Motor neuron (in vitro differentiated cells): Measurements from ENCODE around the gene PRX. TPM values are rescaled to one million over a fixed set of nuclear protein-coding genes. Genes with fewer than 3 reads are reported as not detected.

Source experiments
- ATAC-seq, 8 experiments: fragments of 200-7000 bp; cut with Tn5 transposase; replicated peaks in 6 of 8; 2 replicates each; pipeline ENCODE4 v1.8.0; 2021; ENCODE audit warnings: mild to moderate bottlenecking in 8 of 8, moderate library complexity in 8 of 8
- H3K27ac ChIP-seq, 2 donors: fragments of 250-450 bp; sonication (Bioruptor Pico); 2 replicates each; pipeline ENCODE4 v1.9.0; 2021; ENCODE audit warnings: antibody characterized with exemption in 2 of 2, mild to moderate bottlenecking in 2 of 2, moderate library complexity in 1 of 2
- H3K4me1 ChIP-seq, 2 donors: fragments of 250-450 bp; sonication (Bioruptor Pico); replicated peaks in 1 of 2; 2 replicates each; pipeline ENCODE4 v1.6.1; 2021; ENCODE audit warnings: antibody characterized with exemption in 2 of 2, mild to moderate bottlenecking in 2 of 2, moderate library complexity in 1 of 2
- H3K4me3 ChIP-seq, 5 donors: fragments of 250-450 bp; sonication (Bioruptor Pico); 2 replicates each; pipeline ENCODE4 v1.9.0; 2021; ENCODE audit warnings: antibody characterized with exemption in 5 of 5, mild to moderate bottlenecking in 5 of 5, moderate library complexity in 4 of 5
- WGBS, 10 experiments: fragments of 450-650 bp; shearing (Covaris generic); methylation state at CpG; one replicate each; pipeline ENCODE4 v1.0.0; 2022; 5-methylcytosine and 5-hydroxymethylcytosine counted together
- in situ Hi-C, 9 experiments: fragments of 400-800 bp; cut with MboI; loops; one replicate each; pipeline ENCODE4 v1.15.0; 2021; ENCODE audit warnings: low sequenced_read_pairs in 9 of 9, low pct_unique_long_range_greater_than_20kb in 2 of 9; ENCODE audit not compliant: unreplicated experiment in 9 of 9
- total RNA-seq, 8 experiments: library from RNA; unstranded; fragments of 300-600 nt; gene quantifications; 2 replicates each; pipeline versions ENCODE4 v1.2.3 to v1.2.4, GENCODE V29; 2022

The PRX gene
- total RNA-seq, 8 experiments from 2014 or later: 0.71 to 4.1 (median 1.3) TPM

- WGBS, 10 experiments: 90 to 100% methylated on average over 2 to 3 of the region's 12 CpGs; no CpG with 5 or more reads in 8 of the 10 experiments
- no peak for ATAC-seq
- in situ Hi-C loops: no loop called here
Measured at GRCh38 chr19:40369797-40370196, 43.4 kb downstream of the PRX start.

GRCh38 chr19:40367577-40368434 lies 45.4 kb downstream of the PRX start:
- 60 to 100% (median 97%) methylated on average over 1 to 5 of the region's 16 CpGs; no CpG with 5 or more reads in 6 of the 10 experiments for WGBS, 10 experiments
- ATAC-seq: no peak
- Histone ChIP-seq H3K4me1 (peaks cover 11 to 14% of the 10 kb centered on the region in 2 donors), H3K4me3 (no peak overlapping the region), H3K27ac (no peak overlapping the region)
- in situ Hi-C loops: no loop called here

More at GRCh38 chr19:40369797-40370196, 43.4 kb downstream of the PRX start:
- H3K4me3 ChIP-seq: no peak overlapping the region
- H3K27ac ChIP-seq: no peak overlapping the region
- peaks cover 11 to 14% of the 10 kb centered on the region in 2 donors for H3K4me1 ChIP-seq

- Histone ChIP-seq H3K4me1 (peaks cover 11 to 14% of the 10 kb centered on the region in 2 donors), H3K27ac (peak overlapping the region; percentile 72 to 76), H3K4me3 (peak overlapping the region; percentile 42 to 63 (median 47))
- in situ Hi-C loops: no loop called here
- ATAC-seq: peak in 5 of 8 experiments; percentile 70 to 78 (median 74)
- 4 to 97% (median 70%) methylated on average over 2 to 9 of the region's 27 CpGs; no CpG with 5 or more reads in 5 of the 10 experiments for WGBS, 10 experiments
Measured at GRCh38 chr19:40366697-40367561, 46.2 kb downstream of the PRX start.

- WGBS, 10 experiments: 0 to 23% (median 2%) methylated on average over 1 to 8 of the region's 28 CpGs; no CpG with 5 or more reads in 6 of the 10 experiments
- H3K27ac ChIP-seq: peak overlapping the region; percentile 72 to 76
- H3K4me1 ChIP-seq: peaks cover 11 to 14% of the 10 kb centered on the region in 2 donors
- peak in 7 of 8 experiments; percentile 79 to 90 (median 81) for ATAC-seq
- H3K4me3 ChIP-seq: peak overlapping the region; percentile 42 to 63 (median 47)
- in situ Hi-C loops: no loop called here
Measured at GRCh38 chr19:40365613-40366401, 47.4 kb downstream of the PRX start.

- in situ Hi-C loops: no loop called here
- WGBS, 10 experiments: 67 to 90% (median 85%) methylated on average over 1 to 2 of the region's 3 CpGs; no CpG with 5 or more reads in 6 of the 10 experiments
- H3K4me3 ChIP-seq: peak overlapping the region in 2 of 5 donors; percentile 47 to 49
- no peak overlapping the region for H3K27ac ChIP-seq
- peaks cover 11 to 14% of the 10 kb centered on the region in 2 donors for H3K4me1 ChIP-seq
- no peak for ATAC-seq
Measured at GRCh38 chr19:40365010-40365409, 48.2 kb downstream of the PRX start.

- in situ Hi-C loops: no loop called here
- WGBS, 10 experiments: 81 to 100% (median 92%) methylated on average over 1 to 5 of the region's 5 CpGs
- no peak for ATAC-seq
- Histone ChIP-seq H3K27ac (no peak overlapping the region), H3K4me3 (no peak overlapping the region), H3K4me1 (peaks cover 11 to 14% of the 10 kb centered on the region in 2 donors)
Measured at GRCh38 chr19:40363069-40363468, 50.1 kb downstream of the PRX start.

- Histone ChIP-seq H3K4me3 (no peak overlapping the region), H3K27ac (no peak overlapping the region), H3K4me1 (peaks cover 10 to 12% of the 10 kb centered on the region in 2 donors)
- in situ Hi-C loops: no loop called here
- ATAC-seq: no peak
- WGBS, 10 experiments: 60 to 100% (median 80%) methylated on average over 1 to 3 of the region's 3 CpGs; no CpG with 5 or more reads in 3 of the 10 experiments
Measured at GRCh38 chr19:40362160-40362559, 51.0 kb downstream of the PRX start.

GRCh38 chr19:40360708-40361241 lies 52.4 kb downstream of the PRX start:
- H3K27ac ChIP-seq: no peak overlapping the region
- 67 to 100% (median 91%) methylated on average over 5 to 10 of the region's 12 CpGs; no CpG with 5 or more reads in 1 of the 10 experiments for WGBS, 10 experiments
- H3K4me3 ChIP-seq: no peak overlapping the region
- in situ Hi-C loops: no loop called here
- peaks cover 0 to 3% of the 10 kb centered on the region in 2 donors for H3K4me1 ChIP-seq
- ATAC-seq: peak in 4 of 8 experiments; percentile 11 to 47 (median 28)

GRCh38 chr19:40360020-40360707 lies 53.0 kb downstream of the PRX start:
- in situ Hi-C loops: no loop called here
- no peak overlapping the region for H3K27ac ChIP-seq
- no peak overlapping the region for H3K4me3 ChIP-seq
- WGBS, 10 experiments: 22 to 100% (median 90%) methylated on average over 1 to 11 of the region's 13 CpGs; no CpG with 5 or more reads in 2 of the 10 experiments
- peak in 3 of 8 experiments; percentile 11 to 22 (median 12) for ATAC-seq
- H3K4me1 ChIP-seq: peaks cover 0 to 3% of the 10 kb centered on the region in 2 donors

- Histone ChIP-seq H3K27ac (no peak overlapping the region), H3K4me3 (no peak overlapping the region), H3K4me1 (no peaks in the 10 kb centered on the region)
- WGBS, 10 experiments: 80 to 100% methylated on average over 1 of the region's 5 CpGs; no CpG with 5 or more reads in 8 of the 10 experiments
- no peak for ATAC-seq
- in situ Hi-C loops: no loop called here
Measured at GRCh38 chr19:40358773-40359172, 54.4 kb downstream of the PRX start.

GRCh38 chr19:40357640-40358039 lies 55.5 kb downstream of the PRX start:
- Histone ChIP-seq H3K4me3 (no peak overlapping the region), H3K27ac (no peak overlapping the region), H3K4me1 (no peaks in the 10 kb centered on the region)
- in situ Hi-C loops: no loop called here
- WGBS, 10 experiments: 0 to 91% (median 76%) methylated on average over 1 to 3 of the region's 3 CpGs; no CpG with 5 or more reads in 5 of the 10 experiments
- ATAC-seq: peak in 6 of 8 experiments; percentile 27 to 84 (median 59)
